BE2C (cell line): Measurements from ENCODE around the gene CDK17. TPM values are rescaled to one million over a fixed set of nuclear protein-coding genes. Genes with fewer than 3 reads are reported as not detected.
A peak's percentile ranks its signal among the peaks of the same experiment; 100 is the strongest.

Experiments
- DNase-seq: peaks from one replicate; pipeline ENCODE4 v3.0.0-alpha.2; 2020
- H3K27me3 ChIP-seq: fragments of 250-450 bp; sonication (Bioruptor Pico); 2 replicates; pipeline ENCODE4 v1.5.1; 2020; ENCODE audit warnings: mild to moderate bottlenecking
- H3K36me3 ChIP-seq: fragments of 250-450 bp; sonication (Bioruptor Pico); 2 replicates; pipeline ENCODE4 v1.5.1; 2020; ENCODE audit warnings: mild to moderate bottlenecking
- H3K4me1 ChIP-seq: fragments of 250-450 bp; sonication (Bioruptor Pico); 2 replicates; pipeline ENCODE4 v1.5.1; 2020
- H3K4me3 ChIP-seq: 2 replicates; pipeline ENCODE4 v1.5.1; 2011; ENCODE audit warnings: low read depth, low read length
- H3K9me3 ChIP-seq: fragments of 250-450 bp; sonication (Bioruptor Pico); 2 replicates; pipeline ENCODE4 v1.5.1; 2020
- polyA plus RNA-seq: library from polyadenylated mRNA; unstranded; fragments of >200 nt; gene quantifications from one replicate; pipeline ENCODE4 v1.2.1, GENCODE V29; 2012; ENCODE audit warnings: low read depth, missing spikeins; ENCODE audit not compliant: insufficient read length, insufficient read depth
- TF ChIP-seq, protein P1 (sequence below): IDR thresholded peaks from 2 replicates; pipeline ENCODE4 v1.5.1; 2012; ENCODE audit warnings: mild to moderate bottlenecking, low read depth, low read length

Gene CDK17
- polyA plus RNA-seq: 9.8 TPM

DNA sequence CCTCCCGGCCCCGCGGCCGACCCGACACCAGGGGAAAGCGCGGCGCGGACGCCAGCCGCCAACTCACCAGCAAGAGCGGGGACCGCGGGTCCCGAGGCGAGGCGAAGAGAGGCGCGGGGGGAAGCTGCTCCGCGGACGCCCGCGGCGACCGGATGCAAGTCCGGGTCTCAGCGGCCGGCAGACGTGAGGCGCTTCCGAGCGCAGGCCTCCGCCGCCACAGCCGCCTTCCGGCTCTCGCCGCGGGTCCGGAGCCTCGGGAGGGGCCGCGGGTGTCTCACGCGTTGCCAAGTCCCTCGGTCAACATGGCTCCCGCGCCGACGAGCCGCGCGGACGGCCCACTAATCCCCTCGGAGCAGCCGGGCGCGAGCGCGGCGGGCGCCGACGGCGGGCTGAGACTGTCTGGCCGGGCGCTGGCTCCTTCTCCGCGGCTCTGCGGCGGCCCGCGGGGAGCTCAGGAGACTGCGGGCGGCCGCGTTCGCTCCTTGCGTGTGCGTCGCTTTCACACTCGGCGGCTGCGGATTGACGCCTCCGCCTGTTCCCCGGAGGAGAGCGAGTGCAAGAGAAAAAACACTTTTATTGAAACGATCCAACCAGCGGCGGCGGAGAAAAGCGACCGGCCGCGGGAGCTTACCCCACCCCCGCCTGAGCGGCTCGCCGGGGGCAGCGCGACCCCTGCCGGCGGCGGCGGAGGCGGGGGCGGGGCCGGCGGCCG lies at the start of gene CDK17:
TSS of gene CDK17 (minus strand) at position 521 of the 712 bp plus-strand sequence. CDS start 65,603 bp downstream, outside the sequence.
- Histone ChIP-seq H3K4me3 (peak within 1 kb of the TSS; percentile 83), H3K4me1 (peaks cover 4% of the 10 kb centered on the region; the same call in 1 of the 2 replicates), H3K27me3 (no peaks in the 10 kb centered on the region), H3K36me3 (peaks cover 4% of the 10 kb centered on the region; the same call in 1 of the 2 replicates), H3K9me3 (no peaks in the 10 kb centered on the region)
- peak; percentile 82 for DNase-seq
- TF ChIP-seq, protein P1, sequence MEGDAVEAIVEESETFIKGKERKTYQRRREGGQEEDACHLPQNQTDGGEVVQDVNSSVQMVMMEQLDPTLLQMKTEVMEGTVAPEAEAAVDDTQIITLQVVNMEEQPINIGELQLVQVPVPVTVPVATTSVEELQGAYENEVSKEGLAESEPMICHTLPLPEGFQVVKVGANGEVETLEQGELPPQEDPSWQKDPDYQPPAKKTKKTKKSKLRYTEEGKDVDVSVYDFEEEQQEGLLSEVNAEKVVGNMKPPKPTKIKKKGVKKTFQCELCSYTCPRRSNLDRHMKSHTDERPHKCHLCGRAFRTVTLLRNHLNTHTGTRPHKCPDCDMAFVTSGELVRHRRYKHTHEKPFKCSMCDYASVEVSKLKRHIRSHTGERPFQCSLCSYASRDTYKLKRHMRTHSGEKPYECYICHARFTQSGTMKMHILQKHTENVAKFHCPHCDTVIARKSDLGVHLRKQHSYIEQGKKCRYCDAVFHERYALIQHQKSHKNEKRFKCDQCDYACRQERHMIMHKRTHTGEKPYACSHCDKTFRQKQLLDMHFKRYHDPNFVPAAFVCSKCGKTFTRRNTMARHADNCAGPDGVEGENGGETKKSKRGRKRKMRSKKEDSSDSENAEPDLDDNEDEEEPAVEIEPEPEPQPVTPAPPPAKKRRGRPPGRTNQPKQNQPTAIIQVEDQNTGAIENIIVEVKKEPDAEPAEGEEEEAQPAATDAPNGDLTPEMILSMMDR: peak; percentile 34

DNA sequence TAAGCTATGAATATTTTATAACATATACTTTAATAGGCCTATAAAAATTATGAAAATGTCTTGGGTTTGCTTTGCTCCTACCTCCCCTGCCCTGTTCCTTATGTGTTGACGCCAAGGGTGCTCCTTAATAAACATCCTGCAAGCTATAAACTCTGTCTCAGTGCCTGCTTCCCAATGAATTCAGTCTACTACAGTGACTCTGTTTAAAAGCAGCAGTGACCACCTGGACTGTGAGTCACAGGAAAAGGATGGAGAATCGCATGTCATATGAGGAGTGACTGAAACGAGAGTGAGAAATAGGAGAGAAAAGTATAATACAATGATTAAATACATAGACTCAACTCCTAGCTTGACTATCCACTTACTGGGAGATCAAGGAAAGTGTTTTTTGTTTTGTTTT lies 48.1 kb upstream of the CDK17 start:
- Histone ChIP-seq H3K4me1 (no peaks in the 10 kb centered on the region), H3K27me3 (no peaks in the 10 kb centered on the region), H3K4me3 (no peak overlapping the region), H3K36me3 (no peaks in the 10 kb centered on the region), H3K9me3 (no peaks in the 10 kb centered on the region)
- TF ChIP-seq, protein P1: no peak
- no peak for DNase-seq

DNA sequence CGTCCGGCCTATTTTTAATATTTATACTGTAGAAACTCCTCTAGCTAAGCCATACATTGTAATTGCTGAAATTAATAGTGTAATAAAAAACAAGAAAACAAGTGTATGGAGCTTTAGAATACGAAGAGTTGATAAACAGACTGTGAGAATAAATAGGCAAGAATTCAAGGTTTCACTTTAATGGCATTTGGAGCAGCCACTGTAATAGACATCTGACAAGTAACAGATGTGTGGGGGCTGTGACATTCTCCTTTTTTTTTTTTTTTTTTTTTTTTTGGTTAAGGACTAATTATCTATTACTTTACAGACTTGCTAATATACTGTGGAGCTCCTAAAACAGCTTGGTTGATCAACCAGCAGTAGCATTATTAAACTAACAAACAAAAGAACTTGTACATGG lies 47.0 kb upstream of the CDK17 start:
- no peaks in the 10 kb centered on the region for H3K27me3 ChIP-seq
- DNase-seq: no peak
- H3K4me1 ChIP-seq: no peaks in the 10 kb centered on the region
- TF ChIP-seq, protein P1: no peak
- H3K9me3 ChIP-seq: no peaks in the 10 kb centered on the region
- no peaks in the 10 kb centered on the region for H3K36me3 ChIP-seq
- no peak overlapping the region for H3K4me3 ChIP-seq

DNA sequence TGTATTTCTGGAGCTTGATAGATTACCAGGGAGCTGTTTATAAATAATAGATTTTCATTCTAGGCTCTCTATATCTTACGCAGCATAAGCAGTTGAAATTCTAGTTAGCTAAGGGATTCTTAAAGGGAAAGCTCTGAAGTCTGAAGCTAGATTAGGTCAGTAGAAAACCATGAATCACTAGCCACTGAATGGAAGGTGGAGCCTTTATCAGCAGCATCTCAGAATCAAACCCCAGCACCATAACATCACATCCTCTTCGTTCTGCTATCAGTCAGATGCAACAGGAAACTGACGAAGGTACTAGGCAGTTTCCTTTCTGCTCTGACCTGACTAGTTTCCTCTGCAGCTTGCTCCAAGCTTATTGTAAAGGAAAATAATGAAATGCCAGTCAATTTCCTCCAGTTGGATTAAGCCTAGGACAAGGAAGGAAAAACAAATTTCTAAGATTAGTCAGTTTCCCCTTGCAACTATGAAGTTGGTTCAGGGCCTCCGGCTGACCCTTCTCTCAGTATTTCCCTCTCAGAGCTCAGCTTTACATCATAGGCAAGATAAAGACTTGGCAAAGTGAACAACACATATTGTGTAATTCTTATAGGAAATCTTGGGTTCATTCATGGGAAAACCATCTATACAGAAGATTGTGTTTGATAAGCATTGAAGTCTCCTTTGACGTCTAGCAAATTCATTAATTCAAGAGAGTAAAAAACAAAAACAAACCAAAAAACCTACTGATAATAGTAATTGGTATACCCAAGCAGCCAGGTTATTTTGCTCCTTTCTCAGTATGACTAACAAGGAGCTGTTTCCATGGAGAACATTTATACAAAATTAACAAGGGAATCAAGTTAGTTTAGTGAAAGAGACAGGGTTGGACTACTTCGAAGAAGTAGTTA lies 45.7 kb upstream of the CDK17 start:
- Histone ChIP-seq H3K4me1 (no peaks in the 10 kb centered on the region), H3K36me3 (no peaks in the 10 kb centered on the region), H3K27me3 (no peaks in the 10 kb centered on the region), H3K9me3 (no peaks in the 10 kb centered on the region), H3K4me3 (no peak overlapping the region)
- DNase-seq: no peak
- TF ChIP-seq, protein P1: no peak

DNA sequence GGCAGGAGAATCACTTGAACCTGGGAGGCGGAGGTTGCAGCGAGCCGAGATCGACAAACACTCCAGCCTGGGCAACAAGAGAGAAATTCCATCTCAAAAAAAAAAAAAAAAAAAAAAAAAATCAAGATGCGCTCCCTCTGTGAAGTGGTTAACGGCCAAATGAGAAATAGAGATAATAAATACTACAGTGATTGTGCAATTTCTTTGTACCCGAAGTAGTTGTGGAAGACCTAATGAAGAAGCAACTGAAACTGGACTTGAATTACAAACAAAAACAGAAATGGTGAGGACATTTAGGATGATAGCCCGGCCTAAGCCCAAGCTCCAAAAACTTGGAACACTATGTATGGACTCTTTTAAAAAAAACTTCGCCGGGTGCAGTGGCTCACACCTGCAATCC lies 44.2 kb upstream of the CDK17 start:
- Histone ChIP-seq H3K36me3 (no peaks in the 10 kb centered on the region), H3K4me3 (no peak overlapping the region), H3K27me3 (no peaks in the 10 kb centered on the region), H3K4me1 (no peaks in the 10 kb centered on the region), H3K9me3 (no peaks in the 10 kb centered on the region)
- DNase-seq: no peak
- TF ChIP-seq, protein P1: no peak

DNA sequence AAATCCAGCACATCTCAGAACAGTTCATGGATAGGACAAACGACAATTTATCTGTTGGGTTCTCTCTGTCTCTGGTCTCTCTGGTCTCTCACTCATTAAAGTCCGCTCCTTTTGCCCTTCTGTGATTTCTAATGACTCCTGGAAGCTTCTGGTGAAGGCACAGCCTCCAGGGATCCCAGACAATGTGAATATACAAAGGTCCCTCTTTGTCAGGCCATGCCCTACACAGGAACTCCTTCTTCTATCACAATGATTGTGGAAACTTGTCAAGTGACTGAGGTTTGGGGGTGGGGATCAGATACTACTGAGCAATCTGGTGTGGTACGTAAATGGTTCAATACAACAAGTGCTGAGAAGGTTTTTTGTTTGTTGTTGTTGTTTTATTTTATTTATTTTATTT lies 42.7 kb upstream of the CDK17 start:
- no peaks in the 10 kb centered on the region for H3K4me1 ChIP-seq
- TF ChIP-seq, protein P1: no peak

More for the DNA sequence above, 42.7 kb upstream of the CDK17 start:
- no peaks in the 10 kb centered on the region for H3K9me3 ChIP-seq
- no peak for DNase-seq
- no peaks in the 10 kb centered on the region for H3K27me3 ChIP-seq
- no peak overlapping the region for H3K4me3 ChIP-seq
- no peaks in the 10 kb centered on the region for H3K36me3 ChIP-seq
